ENCODE results near the gene STRADB.
"Not testable (repeated sequence)": the region's sequence is repeated elsewhere in the genome, so short reads cannot be mapped to it uniquely, and the experiment has no call there.

Gene STRADB

DNA sequence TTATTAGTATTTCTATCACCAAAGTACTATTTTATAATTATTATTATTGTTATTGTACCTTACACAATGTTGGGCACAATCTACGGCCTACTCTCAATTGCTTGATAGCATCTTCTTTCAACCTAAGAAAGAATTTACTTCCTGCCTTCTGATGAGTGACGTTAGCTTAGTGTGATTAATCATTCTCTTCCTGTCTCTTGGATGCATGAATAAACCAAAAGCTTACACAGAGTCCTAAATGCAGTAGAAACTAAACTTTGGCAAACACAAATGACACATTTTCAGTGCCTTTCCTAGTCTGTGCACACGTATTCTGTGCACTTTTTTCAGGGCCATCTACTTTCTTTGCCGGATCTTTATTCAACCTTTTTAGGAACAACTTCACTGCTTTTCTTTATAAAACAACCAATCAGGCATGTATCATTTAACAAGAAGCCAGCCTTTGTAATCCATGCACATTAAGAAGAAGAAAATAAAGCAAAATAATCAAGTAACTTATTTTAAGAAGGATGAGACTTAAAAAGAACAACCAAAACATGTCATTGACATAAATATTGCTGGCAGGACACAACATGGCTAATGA is 19.4 kb upstream of the STRADB start:
- no peak for DNase-seq

GRCh38 chr2:201432621-201433393 is 18.7 kb upstream of the STRADB start:
- no peak for DNase-seq

- DNase-seq = no peak
Measured at GRCh38 chr2:201433394-201433995, 18.0 kb upstream of the STRADB start.

- DNase-seq = no peak
Measured at GRCh38 chr2:201436141-201436540, 15.4 kb upstream of the STRADB start.

DNA sequence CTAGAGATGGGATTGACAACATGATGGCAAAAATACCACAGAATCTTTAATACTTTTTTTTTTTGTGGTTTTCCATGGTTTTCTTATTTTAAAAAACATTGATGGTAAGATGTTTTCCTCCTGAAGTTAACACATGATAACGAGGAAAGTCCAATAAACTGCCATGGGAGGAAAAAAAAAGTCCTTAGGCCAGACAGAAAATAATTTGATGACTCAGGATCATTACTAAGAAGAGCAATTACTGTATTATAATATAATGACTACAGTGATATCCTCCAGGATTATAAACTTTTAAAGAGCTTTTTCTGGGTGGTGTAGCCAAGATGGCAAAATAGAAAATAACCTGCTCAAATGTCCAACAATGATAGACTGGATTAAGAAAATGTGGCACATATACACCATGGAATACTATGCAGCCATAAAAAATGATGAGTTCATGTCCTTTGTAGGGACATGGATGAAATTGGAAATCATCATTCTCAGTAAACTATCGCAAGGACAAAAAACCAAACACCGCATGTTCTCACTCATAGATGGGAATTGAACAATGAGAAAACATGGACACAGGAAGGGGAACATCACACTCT is 12.1 kb upstream of the STRADB start:
- not testable (repeated sequence) for DNase-seq

DNA sequence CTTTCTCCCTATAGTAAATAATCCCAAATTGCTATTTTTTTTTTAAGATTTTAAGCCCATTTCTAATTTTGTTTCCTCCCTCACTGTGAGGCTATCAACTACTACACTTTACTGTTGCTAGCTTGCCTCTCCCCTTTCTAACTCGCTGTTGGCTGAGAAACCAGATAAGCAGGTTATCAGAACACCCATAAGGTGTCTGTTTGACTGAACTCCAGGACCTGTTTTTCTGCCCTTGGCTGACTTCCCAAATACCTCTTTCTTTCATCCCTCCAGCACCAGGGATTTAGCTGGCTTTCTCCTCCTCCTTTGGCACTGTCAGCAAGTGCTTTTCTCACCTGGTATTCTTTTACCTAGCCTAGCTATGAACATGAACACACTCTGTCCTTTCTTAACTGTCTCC is 11.4 kb upstream of the STRADB start:
- no peak for DNase-seq

GRCh38 chr2:201441409-201441808 is 10.1 kb upstream of the STRADB start:
- DNase-seq = no peak

DNA sequence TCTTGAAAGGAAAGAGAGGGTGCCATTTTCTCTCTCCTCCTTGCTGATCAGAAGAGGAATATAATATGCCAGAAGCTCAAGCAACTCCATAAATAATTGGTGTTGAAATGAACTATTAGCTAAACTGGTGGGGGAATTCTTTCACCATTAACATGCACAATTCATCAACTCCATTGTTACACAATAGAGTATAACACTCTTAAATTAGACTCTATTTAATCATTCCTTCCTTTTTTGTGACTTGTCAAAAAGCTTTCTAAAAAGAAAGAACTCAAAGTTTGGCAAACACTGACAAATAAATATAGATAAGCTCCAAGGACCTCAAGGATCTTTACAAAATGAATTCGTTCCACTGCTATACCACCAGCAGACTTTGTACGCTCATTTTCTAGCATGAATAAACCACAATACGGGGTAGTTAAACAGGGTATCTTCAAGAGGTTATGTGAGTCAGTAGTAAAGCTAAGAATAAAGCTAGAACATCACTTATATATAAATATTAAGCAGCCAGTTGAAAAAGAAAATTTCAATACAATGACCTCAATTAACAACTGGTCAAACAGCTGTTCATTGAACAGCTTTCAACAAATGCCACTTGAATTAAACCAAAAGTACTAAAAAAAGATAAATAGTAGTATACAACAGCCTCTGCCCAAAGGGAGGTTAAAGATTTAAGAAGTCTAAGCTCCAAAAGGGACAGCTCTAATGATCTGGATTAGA is 6.6 kb upstream of the STRADB start:
- no peak for DNase-seq

- DNase-seq = no peak
Measured at GRCh38 chr2:201447086-201447485, 4.5 kb upstream of the STRADB start.

- no peak for DNase-seq
Measured at GRCh38 chr2:201448061-201448460, 3.5 kb upstream of the STRADB start.

GRCh38 chr2:201448701-201449100 is 2.8 kb upstream of the STRADB start:
- DNase-seq = no peak

DNA sequence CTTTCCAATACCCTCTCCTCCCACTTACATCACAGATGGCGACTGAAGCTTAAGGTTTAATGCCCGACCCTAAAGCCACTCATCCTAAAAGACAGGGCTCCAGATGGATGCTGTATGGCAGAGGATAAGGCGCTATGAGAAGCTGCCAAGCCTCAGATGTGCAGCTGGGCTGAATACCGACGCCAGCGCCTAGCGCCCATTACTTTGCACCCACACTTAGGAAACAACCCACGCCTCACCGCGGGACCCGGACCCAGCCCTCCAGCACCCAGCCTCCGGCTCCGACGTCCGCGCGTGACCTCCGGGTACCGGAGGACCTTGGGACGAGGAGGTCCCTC is 617 bp upstream of the STRADB start:
- no peak for DNase-seq

DNA sequence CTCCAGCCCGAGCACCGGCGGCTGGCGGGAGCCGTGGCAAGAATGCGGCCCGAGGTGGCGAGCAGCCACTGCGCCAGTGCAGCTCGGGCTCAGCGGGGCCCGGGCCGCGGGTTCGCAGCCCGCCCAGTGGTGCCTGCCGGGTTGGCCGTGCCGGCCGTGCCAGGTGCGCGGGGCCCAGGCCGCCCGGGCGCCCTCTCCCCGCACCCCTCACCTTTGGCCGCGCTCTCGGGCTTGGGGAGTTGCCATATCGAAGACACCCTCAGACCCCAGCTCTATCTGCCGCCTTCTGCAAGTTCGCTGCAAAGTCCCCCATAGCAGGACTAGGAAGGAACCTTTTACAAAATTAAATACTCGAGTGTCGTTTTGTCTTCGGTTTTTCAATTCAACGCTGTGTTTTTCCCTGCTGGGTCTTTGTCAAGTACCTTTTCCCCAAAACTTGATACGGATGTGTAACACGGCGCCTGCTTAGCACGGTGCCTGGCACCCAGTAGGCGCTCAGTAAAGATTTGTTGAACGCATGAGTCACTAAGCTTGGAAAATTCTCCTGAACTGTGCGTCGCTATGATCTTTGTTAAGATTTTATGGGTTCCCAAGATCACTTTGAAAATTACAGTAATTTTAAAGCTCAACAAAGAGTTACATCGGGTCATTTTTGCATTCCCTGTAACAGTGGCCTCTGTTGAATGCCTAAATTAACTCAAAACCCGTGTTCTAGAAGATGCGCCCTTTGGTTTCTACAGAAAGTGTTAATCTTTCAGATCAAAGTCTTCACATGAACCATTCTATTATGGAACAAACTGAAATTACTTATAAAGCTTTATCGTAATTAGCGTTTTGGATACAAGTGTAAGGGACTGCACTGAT is 750 bp downstream of the STRADB start:
- no peak for DNase-seq

DNA sequence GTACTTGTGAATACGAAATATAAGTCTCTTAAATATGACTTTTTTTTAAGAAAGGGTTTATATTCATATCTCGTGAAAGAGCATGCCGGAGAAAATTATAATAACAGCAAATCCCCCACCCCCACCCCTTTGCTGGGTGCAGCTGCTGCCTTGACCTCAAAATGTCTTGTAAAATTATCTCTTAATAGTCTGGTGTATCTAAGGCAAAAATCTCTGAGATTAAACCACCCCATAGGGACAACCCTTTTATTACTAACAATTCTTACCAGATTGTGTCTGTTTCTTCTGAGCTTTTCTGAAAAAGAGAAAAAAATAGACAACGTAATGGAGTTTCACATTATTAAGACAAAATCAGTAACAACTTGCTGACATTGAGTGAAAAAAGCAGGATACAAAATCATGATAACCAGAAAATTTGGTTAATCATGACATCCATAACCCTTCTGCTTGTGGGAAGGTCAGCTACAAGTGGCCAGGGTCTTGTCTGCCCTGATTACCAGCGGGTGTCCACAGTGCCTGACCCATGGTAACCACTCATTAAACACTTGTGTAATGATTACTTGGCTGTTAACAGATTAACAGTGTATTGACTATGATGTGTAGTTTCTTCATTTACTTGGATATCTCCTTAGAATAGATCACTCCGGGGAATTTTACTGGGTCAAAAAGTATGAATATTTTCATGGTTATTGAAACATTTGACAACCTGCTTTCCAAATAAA is 1.5 kb downstream of the STRADB start:
- DNase-seq = no peak

- no peak for DNase-seq
Measured at GRCh38 chr2:201458381-201458780, 6.8 kb downstream of the STRADB start.

- no peak for DNase-seq
Measured at GRCh38 chr2:201460532-201460931, 9.0 kb downstream of the STRADB start.

DNA sequence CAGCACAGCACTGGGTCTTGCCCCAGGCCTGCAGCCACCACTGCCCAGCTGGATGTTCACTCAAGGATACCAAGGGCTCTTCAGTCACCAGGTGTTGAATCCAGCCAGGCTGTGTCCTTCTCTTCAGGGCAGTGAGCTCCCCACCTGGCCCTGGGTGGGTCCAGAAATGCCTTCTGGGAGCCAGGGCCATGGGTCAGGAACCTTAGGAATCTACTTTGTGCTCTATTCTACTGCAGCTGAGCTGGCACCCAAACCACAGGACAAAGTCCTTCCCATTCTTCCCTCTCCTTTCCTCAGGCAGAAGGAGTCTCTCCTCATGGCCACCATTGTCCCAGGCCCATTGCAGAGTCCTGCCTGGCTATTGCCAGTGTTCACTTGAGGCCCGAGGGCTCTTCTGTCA is 13.0 kb downstream of the STRADB start:
- DNase-seq = no peak

DNA sequence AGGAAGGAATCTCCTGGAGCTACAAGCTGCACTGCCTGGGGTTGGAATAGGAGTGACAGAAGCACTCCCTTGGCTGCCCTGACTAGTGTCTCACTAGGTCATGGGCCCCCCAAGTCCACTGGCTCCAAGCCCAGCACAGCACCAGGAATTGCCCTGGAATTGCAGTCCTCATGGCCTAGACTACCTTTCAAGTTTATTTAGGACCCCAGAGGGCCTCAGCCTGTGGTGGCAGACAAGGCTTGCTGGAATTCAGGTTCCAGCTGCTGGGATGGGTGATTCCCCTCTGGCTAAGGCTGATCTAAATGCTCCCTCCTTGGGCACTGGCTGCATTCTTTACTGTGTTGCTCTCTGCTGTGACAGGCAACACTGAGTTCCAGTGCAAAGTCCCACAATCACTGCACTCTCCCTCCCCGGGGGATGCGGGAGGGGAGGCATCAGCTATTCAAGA is 14.0 kb downstream of the STRADB start:
- DNase-seq = no peak

DNA sequence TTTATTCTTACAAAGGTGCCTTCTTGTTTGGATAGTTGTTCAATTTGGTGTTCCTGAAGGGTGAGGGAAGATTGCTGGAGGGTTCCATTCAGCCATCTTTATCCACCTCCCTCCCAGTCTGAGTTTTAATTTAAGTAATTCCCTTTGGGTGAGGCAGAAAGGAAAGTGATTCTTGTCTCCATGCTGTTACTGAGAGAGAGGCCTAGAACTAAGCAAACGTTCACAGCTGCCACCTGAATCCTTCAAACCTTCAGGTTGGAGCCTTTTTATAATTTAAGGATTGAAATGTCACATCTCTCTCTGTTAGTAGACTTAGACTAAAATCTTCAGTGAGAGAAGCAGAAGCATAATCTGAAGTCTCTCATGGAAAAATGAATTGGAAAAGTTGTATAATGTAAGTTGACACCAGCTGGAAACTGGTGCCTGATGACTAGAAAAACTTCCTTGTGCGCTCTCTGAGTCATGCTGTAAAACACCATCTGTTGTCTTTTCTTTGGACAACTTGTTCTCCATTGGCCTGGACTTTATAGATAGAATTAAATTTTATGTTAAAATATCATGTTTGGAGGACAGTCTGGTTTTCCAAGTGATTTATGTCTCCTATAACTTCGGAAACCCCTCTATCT is 14.6 kb downstream of the STRADB start:
- no peak for DNase-seq

GRCh38 chr2:201467666-201468065 is 16.1 kb downstream of the STRADB start:
- no peak for DNase-seq

Data from left hindlimb (tissue), 1 donor.